NCI-H187 treated with DMSO at 0.1 percent for 48 hours (cell line): ENCODE measurements around the gene CRYBA4.
"Not testable (repeated sequence)": the region's sequence is repeated elsewhere in the genome, so short reads cannot be mapped to it uniquely, and the experiment has no call there.

ENCODE experiments used
- DNase-seq: peaks from one replicate; lab custom pipeline; 2025; lab: John Stamatoyannopoulos, UW

Gene CRYBA4

GRCh38 chr22:26597026-26597425, 24.7 kb upstream of the CRYBA4 start:
- no peak for DNase-seq

DNA sequence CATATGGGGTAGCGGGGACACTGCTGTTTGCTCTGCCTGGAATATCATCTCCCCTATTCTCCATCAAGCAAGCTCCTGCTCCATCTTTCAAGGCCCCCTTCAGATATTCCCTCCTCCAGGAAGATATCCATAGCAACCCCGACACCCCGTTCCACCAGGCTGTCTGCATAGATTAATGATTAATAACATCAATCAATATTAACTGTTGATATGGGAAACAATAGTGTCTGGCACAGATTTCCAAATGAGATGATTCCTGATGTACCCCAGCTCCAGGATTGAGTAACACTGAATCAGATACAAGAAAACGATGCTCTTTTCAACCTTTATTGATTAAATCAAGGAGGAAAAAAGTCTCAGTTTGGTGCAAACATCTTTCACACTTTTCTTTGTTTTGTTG, 24.3 kb upstream of the CRYBA4 start:
- DNase-seq, result no peak

DNA sequence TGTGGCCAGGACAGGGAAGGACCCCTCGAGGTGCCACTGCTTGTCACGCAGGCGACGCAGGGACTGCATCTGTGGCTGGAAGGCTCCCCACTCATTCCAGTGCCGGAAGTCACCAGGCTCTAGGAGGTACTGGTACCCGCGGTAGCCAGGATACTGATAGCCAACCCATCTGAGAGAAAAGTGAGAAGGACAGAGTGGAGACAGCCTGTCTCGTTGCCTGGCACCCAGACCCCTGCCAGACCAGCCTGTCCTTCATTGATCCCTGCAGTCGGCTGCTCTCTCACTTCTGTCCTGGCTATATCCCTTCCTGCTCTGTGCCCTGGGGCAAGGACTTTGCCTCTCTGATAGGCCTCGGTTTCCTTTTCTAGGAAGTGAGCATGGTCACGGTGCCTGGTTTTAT, 22.3 kb upstream of the CRYBA4 start:
- no peak for DNase-seq

- DNase-seq, result no peak
Observed at GRCh38 chr22:26601726-26602125, 20.0 kb upstream of the CRYBA4 start.

DNA sequence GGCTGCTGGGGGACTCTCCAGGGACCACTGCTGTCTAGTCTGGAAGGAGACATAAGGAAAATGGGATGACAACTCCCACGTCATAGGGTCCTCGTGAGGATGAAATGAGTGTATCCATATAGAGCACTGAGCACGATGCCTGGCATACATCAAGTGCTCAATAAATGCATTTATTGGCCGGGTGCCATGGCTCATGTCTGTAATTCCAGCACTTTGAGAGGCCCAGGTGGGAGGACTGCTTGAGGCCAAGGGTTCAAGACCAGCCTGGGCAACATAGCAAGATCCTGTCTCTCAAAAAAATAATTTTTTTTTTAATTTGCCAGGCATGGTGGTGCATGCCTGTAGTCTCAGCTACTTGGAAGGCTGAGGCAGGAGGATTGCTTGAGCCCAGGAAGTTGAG, 19.6 kb upstream of the CRYBA4 start:
- DNase-seq, result no peak

GRCh38 chr22:26604368-26604767, 17.4 kb upstream of the CRYBA4 start:
- DNase-seq, result no peak

DNA sequence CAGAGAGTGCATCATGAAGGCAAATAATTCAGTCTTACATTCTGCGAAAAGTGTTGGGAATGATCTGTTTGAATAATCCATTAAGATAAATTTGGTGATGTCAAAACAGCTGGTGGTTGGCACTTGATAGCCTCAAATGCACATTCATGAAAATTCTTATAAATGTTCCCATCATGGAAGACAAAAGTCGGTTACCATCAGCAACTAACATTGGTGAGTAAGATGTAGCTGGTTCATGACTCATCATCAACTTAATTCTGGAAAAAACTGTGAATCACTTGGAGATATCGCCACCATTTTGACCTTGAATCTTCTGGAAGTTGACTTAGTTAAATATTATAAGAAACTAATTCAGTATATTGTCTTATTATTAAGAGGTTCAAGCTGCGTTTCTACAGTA, 15.2 kb upstream of the CRYBA4 start:
- no peak for DNase-seq

- no peak for DNase-seq
Observed at GRCh38 chr22:26608129-26608528, 13.6 kb upstream of the CRYBA4 start.

GRCh38 chr22:26609287-26609686, 12.5 kb upstream of the CRYBA4 start:
- no peak for DNase-seq

DNA sequence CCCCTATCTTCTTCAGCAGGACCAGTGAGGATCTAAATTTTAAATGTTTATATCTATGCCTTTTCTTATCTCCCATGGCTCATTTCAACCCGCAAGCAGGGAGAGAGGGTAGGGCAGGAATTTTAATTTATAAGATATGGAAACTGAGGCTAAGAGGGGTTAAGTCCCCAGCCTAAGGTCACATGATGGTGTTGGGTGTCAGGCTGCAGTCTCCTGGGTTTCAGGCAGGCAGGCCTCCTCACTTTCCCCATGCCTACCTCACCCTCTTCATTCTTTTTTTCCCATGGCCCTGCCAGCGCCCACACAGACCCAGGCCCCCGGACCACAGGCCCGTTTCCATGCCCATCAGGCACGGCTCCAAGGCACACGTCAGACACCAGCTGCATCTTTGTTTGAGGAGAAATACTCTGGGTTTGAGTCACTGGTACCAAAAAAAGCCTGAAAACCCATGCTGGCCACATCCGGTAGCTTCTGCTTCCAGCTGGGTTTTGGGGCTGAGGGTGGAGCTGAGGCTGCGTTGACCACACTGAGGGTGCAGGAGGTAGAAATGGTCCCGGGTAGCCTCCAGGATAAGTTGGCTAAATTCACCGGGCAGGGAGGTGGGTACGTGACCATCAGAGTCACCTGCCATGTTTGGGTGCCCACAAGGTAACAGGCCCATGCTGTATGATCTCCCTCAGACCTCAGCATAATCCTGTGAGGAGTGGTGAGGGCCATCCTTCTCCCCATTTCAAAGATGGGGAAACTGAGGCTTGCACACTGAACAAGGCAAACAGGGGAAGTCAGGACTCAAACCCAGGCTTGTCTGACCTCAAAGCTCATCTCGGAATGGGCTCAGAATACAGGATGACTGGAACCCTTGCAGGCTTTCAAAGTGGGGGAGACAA, 11.4 kb upstream of the CRYBA4 start:
- no peak for DNase-seq

DNA sequence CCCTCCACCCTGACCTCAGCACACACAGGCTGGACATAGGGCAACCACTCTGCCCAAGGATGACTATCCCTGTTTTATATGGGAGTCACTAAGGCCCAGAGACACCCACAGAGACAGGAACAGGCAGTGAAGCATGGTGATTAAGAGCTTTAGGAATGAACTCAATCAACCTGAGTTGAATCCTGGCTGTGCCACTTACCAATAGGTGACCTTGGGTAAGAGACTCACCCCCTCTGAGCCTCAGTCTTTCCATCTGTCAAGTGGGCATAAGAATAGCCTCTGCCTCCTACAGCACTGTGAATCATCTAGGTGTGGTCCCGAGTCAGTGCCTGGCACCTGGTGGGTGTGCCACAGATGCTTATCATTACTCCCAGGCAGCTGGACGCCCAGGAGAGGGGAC, 10.8 kb upstream of the CRYBA4 start:
- no peak for DNase-seq

GRCh38 chr22:26612652-26613051, 9.1 kb upstream of the CRYBA4 start:
- DNase-seq, result no peak

DNA sequence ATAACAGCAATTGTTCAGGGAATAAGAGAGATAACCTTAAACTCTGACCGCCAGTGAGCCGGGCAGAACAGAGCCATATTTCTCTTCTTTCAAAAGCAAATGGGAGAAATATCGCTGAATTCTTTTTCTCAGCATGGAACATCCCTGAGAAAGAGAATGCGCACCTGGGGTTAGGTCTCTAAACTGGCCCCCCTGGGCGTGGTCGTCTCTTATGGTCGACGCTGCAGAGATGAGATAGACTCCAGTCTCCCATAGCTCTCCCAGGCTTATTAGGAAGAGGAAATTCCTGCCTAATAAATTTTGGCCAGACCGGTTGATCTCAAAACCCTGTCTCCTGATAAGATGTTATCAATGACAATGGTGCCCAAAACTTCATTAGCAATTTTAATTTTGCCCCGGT, 8.0 kb upstream of the CRYBA4 start:
- not testable (repeated sequence) for DNase-seq

GRCh38 chr22:26614322-26614721, 7.4 kb upstream of the CRYBA4 start:
- DNase-seq, result no peak

DNA sequence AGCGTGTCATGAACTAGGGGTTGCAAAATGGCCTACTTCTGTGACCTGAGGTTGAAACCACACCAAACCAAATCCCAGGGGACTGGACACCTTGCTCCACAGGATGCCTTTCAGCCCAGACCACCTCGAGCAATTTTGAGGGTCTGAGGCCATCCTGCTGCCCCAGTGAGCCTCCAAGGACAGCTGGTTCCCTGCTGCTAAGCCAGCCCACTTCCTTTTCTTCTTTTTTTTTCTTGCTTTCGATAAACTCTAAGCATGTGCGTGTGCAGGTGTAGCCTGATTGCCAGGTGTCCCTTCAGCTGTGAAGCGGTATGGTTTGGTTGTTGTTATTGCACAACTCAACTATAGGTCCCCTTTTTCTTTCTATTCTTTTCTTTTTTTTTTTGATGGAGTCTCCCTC, 6.6 kb upstream of the CRYBA4 start:
- DNase-seq, result no peak

DNA sequence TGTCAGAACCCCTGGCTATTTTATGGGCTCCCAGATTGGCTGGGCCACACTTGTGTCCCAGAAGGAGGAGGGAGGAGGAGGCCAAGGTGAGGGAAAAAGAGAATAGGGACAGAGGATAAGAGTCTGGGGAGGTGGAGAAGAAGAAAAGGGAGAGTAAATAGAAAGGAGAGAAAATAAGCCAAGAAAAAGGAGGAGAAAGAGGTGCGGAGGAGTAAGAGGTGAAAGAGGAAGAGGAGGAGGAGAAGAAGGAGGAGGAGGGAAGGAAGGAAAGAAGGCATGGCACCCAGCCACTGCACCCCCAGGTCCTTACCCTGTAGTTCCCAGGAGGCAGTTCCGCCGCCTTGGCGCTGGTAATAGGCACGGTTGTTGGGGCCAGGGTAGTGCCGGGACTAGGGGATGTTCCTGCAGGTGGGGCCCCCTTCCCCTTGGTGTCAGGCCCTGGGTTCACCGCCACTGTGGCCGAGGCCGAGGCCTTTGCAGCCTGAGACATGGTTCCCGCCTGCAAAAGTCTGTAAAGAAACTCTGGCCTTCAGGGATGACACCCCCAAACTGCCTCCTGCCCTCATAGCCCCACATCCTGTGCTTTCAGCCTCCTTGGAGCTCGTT, 5.8 kb upstream of the CRYBA4 start:
- DNase-seq, result no peak

DNA sequence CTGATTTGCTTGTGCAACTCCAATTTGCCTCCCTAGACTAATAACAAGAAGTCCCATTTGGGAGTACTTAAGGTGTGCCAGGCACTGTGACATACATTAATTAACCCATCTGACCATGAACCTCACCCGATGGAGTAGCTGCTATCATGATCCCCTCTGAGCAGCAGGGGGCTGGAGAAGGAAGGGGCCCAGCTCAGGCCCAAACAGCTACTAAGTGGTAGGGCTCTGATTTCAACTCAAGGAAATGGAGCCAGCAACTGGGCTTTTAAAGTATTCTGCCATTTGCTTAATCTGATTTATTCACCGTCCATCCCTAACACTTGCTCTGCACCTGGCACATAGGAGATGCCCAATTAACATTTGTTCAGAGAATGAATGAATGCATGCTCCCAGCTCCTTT, 5.1 kb upstream of the CRYBA4 start:
- no peak for DNase-seq

DNA sequence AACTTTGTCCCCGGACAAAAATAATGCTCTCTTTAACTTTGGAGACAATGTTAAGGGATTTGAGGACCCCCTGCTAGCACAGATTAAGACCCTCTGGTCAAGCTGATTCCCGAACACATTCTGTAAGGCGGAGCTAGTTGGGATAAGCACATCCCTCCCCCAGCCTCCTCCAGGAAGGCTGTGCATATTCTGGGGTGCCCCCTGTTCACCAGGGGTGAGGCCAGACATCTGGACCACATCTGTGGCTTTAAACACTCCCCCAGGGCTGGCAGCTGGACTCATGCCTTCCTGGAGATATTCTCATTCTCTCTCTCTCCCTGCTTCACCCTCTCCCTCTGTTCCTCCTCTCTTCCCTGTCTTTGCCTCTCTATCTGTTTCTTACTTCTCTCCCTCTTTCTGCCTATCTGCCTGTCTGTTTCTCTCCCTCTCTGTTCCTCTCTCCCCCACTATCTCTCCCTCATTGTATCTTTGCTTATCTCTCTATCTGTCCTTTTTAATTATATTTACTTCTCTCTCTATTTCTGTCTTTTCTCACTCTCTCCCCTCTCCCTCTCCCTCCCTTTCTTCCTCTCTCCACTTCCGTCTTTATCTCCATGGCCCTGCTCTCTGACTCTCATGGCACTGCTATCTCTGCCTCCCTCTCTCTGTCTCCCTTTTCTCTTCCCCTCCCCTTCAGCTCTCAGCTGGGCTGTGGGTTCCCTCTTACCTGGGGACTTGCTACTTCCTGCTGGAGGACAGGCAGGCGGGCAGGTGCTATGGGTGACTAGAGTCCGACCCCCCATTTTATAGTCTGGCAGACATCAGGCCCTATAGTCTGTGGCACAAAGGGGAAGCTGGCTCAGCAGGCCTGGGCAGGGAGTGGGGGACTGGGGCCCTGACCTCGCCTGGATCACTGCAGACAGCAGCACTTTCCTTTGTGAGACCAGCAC, 4.2 kb upstream of the CRYBA4 start, which contains the start of gene CRYBB1:
Gene CRYBB1 (minus strand): TSS at position 757 of the 929 bp plus-strand sequence. CDS start 1,708 bp downstream, outside the sequence.
- no peak for DNase-seq

DNA sequence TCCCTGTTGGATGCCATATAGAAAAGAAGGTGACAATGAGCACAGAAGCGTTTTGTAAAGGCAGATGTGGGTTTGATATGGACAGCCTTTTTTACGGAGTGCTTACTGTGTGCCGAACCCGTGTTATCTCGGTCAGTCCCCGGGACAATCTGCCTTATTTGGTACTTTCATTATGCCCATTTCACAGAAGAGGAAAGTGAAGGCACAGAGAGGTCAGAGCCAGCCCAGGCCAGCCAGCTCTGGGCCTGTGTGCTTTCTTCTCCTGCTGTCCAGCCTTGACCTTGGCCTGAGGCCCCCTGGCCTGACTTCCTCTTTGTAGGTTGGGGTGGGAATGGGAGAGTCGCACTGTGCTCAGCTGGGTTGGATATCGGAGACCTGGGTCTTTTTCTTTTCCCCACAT, 3.3 kb upstream of the CRYBA4 start:
- no peak for DNase-seq

GRCh38 chr22:26619510-26619909, 2.3 kb upstream of the CRYBA4 start:
- DNase-seq, result no peak

DNA sequence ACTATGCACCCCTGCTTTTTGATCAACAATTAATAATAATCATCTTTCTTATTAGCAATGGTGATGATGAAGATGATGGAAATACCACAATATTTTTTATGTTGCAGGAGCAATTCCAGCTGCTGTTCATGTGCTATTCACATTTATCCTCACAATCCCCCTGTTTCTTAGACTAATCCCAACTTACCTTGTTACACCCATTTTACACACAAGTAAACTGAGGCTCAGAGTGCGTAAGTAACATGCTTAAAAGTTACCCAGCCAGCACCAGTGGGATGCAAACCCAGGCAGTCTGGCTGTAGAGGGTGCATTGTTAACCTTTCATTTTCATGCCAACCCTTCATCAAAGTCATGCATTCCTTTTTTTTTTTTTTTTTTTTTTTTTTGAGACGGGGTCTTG, 1.6 kb upstream of the CRYBA4 start:
- DNase-seq, result no peak

DNA sequence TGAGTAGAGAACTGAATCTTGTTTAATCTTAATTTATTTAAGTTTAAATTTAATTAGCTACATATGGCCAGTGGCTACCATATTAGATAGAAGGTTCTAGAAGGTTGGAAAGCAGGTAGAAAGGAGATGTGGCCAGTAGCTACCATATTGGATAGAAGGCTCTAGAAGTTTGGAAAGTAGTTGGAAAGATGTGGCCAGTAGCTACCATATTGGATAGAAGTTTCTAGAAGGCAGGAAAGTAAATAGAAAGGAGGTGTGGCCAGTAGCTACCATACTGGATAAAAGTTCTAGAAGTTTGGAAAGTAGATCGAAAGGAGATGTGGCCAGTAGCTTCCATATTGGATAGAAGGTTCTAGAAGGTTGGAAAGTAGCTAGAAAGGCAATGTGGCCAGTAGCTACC, 2.2 kb downstream of the CRYBA4 start:
- DNase-seq, result no peak

- DNase-seq, result no peak
Observed at GRCh38 chr22:26624803-26625202, 3.0 kb downstream of the CRYBA4 start.
